ENCODE measurements around the gene GRIK2.
"Not testable (repeated sequence)": the region's sequence is repeated elsewhere in the genome, so short reads cannot be mapped to it uniquely, and the experiment has no call there.

The GRIK2 gene

DNA sequence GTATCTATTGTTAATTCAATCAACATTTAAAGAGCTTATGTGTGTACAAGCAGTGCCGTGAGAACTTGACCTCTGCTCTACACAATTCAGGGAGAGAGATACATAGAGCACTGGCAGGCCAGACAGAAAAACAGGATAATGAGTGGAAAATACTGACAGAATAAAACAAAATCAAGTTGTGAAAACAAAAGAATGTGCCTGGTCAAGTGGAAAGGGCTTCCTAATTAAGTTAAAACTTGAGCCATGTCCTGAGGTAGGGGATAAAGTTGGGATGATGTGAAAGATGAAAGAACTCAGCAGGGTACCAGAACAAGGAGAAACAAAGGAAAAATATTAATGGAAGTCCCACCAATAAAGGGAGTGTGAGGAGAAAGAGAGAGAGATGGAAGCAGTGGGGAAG lies 672.8 kb downstream of the GRIK2 start:
- no peak for DNase-seq

DNA sequence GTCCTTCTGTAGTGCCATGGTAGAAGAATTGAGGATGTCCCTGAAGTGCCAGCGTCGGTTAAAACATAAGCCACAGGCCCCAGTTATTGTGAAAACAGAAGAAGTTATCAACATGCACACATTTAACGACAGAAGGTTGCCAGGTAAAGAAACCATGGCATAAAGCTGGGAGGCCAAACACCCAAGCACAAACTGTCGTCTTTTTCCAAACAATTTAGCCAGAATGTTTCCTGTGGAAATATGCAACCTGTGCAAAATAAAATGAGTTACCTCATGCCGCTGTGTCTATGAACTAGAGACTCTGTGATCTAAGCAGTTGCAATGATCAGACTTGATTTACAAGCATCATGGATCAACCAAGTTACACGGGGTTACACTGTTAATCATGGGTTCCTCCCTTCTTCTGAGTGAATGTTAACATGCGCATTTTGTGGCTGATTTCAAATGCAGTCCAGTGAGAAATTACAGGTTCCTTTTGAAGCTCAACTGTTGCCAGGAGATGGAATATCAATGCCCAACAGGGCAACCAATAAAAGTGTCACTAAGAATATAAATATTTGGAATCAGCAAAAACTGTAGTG lies 674.9 kb downstream of the GRIK2 start:
- no peak for DNase-seq

DNA sequence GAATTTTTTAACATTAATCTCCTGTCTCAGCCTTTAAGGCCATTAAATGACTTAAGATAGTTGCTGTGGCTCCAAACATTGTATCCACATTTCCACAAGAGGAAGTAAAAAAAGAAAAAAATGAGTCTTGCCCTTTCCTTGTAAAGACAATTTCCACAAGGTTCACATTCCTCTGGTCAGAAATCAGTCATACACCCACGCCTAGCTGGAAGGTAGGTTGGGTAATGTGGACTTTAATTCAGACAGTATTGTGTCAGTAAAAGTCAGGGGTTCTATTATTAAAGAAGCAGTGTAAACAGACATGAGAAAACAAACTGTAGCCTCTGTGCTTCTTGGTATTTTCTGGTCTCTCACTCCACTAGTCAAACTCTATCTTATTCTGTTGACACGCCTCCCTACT lies 682.0 kb downstream of the GRIK2 start:
- no peak for DNase-seq

DNA sequence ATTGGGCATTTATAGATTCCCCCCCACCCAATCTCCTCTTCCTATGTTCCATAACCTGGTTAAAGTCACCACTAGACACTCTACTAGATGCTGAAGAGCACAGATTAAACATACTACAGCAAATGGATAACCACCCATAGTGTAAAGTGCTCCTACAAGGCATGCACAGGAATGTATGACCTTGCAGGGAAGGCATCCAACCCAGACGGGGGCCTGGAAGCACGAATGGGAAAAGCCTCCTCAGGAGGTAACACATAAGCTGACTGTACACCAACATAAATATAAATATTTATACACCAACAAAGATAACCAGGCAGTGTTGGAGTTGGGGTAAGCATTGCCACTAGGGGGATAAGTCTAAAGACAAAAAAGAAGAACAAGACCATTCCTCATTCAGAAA lies 691.7 kb downstream of the GRIK2 start:
- no peak for DNase-seq

DNA sequence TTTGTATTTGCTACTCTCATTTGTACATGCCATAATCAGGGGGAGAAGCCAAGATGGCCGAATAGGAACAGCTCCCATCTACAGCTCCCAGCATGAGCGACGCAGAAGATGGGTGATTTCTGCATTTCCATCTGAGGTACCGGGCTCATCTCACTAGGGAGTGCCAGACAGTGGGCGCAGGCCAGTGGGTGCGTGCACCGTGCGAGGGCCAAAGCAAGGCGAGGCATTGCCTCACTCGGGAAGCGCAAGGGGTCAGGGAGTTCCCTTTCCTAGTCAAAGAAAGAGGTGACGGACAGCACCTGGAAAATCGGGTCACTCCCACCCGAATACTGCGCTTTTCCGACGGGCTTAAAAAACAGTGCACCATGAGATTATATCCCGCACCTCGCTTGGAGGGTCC lies 694.7 kb downstream of the GRIK2 start:
- not testable (repeated sequence) for DNase-seq

DNA sequence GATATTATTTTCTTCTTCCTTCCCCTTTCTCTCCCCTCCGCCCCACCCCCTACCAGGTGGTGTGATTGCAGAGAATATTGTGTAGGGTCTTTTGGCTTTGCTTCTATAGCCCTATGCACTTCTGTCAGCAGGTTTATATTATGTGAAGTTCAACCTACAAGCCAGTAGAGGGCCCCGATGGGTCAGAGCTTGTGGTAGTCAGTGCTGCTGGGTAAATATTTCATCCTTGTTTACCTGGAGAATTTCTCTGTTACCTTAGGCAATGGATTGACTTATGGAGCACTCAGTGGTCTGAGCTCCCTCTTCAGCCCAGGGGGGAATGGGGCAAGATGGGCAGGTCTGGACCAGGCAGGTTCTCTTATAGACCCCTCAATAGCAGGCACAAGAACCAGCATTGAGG lies 720.9 kb downstream of the GRIK2 start:
- DNase-seq = no peak

DNA sequence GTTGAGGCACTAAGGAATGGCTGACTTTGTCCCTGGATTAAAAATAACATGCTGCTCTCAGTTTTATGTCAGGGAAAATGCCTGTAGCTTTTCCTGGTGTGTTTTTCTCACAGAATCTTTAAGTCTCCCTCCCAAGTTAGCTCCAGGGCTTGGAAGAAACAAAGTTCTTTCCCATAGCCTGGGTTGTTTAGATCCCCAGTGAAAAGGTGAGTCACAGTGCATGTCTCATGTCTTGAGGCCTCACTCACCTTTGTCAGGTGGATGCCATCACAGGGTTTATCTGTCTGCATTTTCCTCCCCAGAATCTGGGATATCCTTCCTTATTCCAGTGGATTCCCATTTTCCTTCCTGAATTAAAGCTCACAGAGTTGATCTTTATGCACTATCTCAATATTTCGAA lies 722.4 kb downstream of the GRIK2 start:
- no peak for DNase-seq

DNA sequence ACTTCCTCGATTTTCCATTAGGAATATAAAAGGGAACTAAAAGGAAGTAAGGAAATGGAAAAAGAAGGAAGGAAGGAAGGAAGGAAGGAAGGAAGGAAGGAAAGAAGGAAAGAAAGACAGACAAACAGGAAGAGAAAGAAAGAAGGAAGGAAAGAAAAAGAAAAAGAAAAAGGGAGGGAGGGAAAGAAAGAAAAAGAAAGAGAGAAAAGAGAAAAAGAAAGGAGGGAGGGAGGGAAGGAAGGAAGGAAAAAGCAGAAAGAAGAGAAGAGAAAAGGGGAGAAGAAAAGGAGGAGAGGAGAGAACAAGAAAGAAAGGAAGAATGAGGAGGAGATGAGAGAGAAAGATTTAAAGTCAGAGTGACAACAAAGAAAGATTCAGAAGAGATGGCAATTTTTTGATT lies 724.5 kb downstream of the GRIK2 start:
- no peak for DNase-seq
